ENCODE measurements around the gene SMURF2. TPM values are rescaled to one million over a fixed set of nuclear protein-coding genes. Genes with fewer than 3 reads are reported as not detected.
A peak's percentile ranks its signal among the peaks of the same experiment; 100 is the strongest.

The SMURF2 gene
- 22.3 and 26.6 TPM in 2 replicates for total RNA-seq (ENCODE audit: low replicate concordance)
- long read RNA-seq, partial matches to known transcripts: 2 of 2 reads
- long read RNA-seq, other reads (novel, unspliced or antisense): 0 of 2 reads

DNA sequence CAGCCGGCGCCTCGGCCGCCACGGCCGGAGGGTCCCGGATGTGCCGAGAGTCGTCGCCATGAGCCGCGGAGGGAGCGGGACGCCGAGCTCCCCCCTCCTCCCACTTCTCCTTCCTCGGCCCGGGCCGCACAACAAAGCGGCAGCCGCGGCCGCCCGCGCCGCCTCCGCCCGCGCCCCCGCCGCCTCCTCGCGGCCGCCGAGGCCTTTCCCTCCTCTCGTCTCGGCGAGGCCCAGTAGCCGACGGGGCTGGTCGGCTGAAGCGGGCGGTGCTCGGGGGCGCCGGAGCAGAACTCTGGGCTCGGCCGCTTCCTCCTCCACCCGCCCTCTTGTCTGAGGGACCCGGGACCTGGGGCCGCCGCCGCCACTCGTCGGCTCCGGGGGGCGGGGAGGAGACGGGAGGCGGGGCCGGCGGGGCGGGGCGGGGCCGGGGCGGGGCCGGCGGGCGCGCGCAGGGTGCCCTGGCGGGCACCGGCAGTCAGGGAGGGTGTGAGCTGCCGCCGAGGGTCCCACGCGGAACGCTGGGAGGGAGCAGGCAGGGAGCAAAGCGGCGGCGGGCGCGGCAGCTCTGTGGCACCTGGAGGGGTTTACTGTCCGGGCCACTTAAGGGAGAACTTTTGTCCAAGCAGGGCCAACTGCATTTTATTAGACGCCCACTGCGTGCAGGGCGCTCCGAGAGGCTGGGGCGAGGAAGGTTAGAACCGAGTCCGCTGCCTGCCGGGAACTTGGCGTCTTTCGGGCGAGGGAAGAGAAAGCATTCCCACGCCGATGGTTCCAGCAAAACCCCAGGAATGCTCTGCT lies at the start of gene SMURF2:
TSS of gene SMURF2 (minus strand) at position 332 of the 798 bp plus-strand sequence. CDS start 427 bp downstream, outside the sequence.
- H3K9me3 Mint-ChIP-seq: no peaks in the 10 kb centered on the region
- TF ChIP-seq CTCF (conservative IDR thresholded peaks at IDR 0.05): peak; percentile 39
- H3K4me1 Mint-ChIP-seq (ENCODE audit: unreplicated experiment): peaks cover 20% of the 10 kb centered on the region
- no peaks in the 10 kb centered on the region for H3K36me3 Mint-ChIP-seq
- H3K4me3 Mint-ChIP-seq: peak within 1 kb of the TSS; percentile 99
- H3K27me3 Mint-ChIP-seq: no peaks in the 10 kb centered on the region
- peak within 1 kb of the TSS; percentile 90 for H3K27ac Mint-ChIP-seq
- peak; percentile 82 for DNase-seq (ENCODE audit: extremely low spot score, unreplicated experiment)

DNA sequence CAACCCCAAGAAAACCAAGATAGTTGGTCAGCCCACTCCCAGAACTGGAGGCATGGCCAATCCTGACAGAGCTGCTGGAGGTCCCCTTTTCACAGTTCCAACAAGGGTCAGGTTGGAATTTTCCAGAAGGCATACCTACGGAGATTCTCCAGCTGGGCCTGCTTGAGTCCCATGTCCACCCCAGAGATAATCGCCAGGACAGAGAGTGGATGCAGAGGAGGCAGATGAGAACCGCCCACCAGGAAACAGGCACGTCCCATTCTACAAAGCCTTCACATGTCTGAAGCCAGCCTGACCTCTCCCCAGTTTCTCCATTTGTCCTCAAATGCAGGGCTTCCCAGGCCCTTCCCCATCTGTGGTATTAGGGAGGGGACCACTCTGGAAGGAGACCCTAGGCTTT lies 47.4 kb upstream of the SMURF2 start:
- Mint-ChIP-seq H3K4me3 (no peak overlapping the region), H3K9me3 (no peaks in the 10 kb centered on the region), H3K36me3 (no peaks in the 10 kb centered on the region), H3K27ac (no peak overlapping the region), H3K4me1 (ENCODE audit: unreplicated experiment) (peaks cover 7% of the 10 kb centered on the region), H3K27me3 (peaks cover 4% of the 10 kb centered on the region)
- TF ChIP-seq CTCF (conservative IDR thresholded peaks at IDR 0.05): no peak
- no peak for DNase-seq (ENCODE audit: extremely low spot score, unreplicated experiment)

DNA sequence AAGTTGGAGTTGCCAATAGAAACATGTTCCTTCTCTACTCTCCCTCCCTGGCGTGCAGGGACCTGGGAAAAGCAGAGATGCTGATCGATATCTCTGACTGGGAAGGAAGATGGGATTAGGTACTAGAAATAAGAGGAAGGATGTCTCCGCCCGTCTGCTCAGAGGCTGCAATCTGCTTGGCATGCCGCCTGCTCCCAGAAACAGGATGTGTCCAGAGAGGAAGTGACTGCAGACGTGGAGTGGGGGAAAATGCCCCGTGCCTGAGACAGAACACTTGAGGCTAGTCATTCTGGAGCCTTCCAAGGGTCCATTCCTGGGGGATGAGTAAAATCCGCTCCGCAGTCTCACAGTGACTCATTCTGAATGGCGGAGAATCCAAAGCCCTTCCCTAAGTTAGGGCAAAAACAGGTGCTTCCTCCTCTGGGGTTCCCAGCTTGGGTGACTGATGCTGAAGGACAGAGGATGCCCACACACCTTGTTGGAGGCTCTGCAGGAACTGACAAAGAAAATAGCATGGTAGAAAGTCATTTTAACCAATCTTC lies 45.0 kb upstream of the SMURF2 start:
- no peaks in the 10 kb centered on the region for H3K9me3 Mint-ChIP-seq
- H3K36me3 Mint-ChIP-seq: no peaks in the 10 kb centered on the region
- no peak for TF ChIP-seq CTCF (conservative IDR thresholded peaks at IDR 0.05)
- peaks cover 4% of the 10 kb centered on the region for H3K4me1 Mint-ChIP-seq (ENCODE audit: unreplicated experiment)
- DNase-seq (ENCODE audit: extremely low spot score, unreplicated experiment): no peak
- H3K4me3 Mint-ChIP-seq: no peak overlapping the region
- no peak overlapping the region for H3K27ac Mint-ChIP-seq
- peaks cover 4% of the 10 kb centered on the region for H3K27me3 Mint-ChIP-seq

GRCh38 chr17:64706224-64707049 lies 44.3 kb upstream of the SMURF2 start:
- no peak for TF ChIP-seq CTCF (conservative IDR thresholded peaks at IDR 0.05)
- DNase-seq (ENCODE audit: extremely low spot score, unreplicated experiment): no peak
- no peak overlapping the region for H3K4me3 Mint-ChIP-seq
- H3K4me1 Mint-ChIP-seq (ENCODE audit: unreplicated experiment): peaks cover 4% of the 10 kb centered on the region
- H3K27ac Mint-ChIP-seq: peak overlapping the region; percentile 27
- H3K9me3 Mint-ChIP-seq: no peaks in the 10 kb centered on the region
- no peaks in the 10 kb centered on the region for H3K36me3 Mint-ChIP-seq
- peaks cover 4% of the 10 kb centered on the region for H3K27me3 Mint-ChIP-seq

GRCh38 chr17:64702815-64703214 lies 40.7 kb upstream of the SMURF2 start:
- peaks cover 4% of the 10 kb centered on the region for H3K4me1 Mint-ChIP-seq (ENCODE audit: unreplicated experiment)

More at GRCh38 chr17:64702815-64703214, 40.7 kb upstream of the SMURF2 start:
- Mint-ChIP-seq H3K27ac (no peak overlapping the region), H3K9me3 (no peaks in the 10 kb centered on the region), H3K4me3 (no peak overlapping the region), H3K27me3 (peaks cover 4% of the 10 kb centered on the region), H3K36me3 (no peaks in the 10 kb centered on the region)
- TF ChIP-seq CTCF (conservative IDR thresholded peaks at IDR 0.05): no peak
- no peak for DNase-seq (ENCODE audit: extremely low spot score, unreplicated experiment)
